Endothelial cell of umbilical vein (primary cell): ENCODE results near the gene HSFX2. TPM values are rescaled to one million over a fixed set of nuclear protein-coding genes. Genes with fewer than 3 reads are reported as not detected.

Source experiments
- BruUV-seq: library from RNA; stranded (reverse); fragments of 400-500 nt; replicated peaks from 2 replicates; lab custom pipeline; 2021; lab: Mats Ljungman, UMichigan
- CTCF ChIA-PET: fragments of 300-600, 350-600 bp; sonication (Branson Sonifier 250); formaldehyde crosslinking; loops from one replicate; lab custom pipeline; 2021; ENCODE audit warnings: antibody characterized with exemption, inconsistent platforms; lab: Charles Lee
- POLR2A ChIA-PET: fragments of 300-600, 350-600 bp; sonication (Branson Sonifier 250); formaldehyde crosslinking; loops from one replicate; lab custom pipeline; 2021; ENCODE audit warnings: antibody characterized with exemption, inconsistent platforms; lab: Charles Lee
- DNase-seq: peaks from one replicate; pipeline ENCODE4 v3.0.0-alpha.2; 2011; ENCODE audit warnings: low read depth, low spot score
- FAIRE-seq: peaks from 2 replicates; lab custom pipeline; 2011; peaks lifted over from hg19 to GRCh38; lab: Jason Lieb, UNC
- H2AFZ ChIP-seq: 2 replicates; pipeline ENCODE4 v1.6.0; 2012; ENCODE audit warnings: low read depth, low read length, control low read depth, inconsistent platforms
- H3K27ac ChIP-seq: 2 replicates; pipeline ENCODE4 v1.5.1; 2011; ENCODE audit warnings: low read depth, mild to moderate bottlenecking, control low read depth, low read length, moderate library complexity; ENCODE audit not compliant: insufficient read depth
- H3K27me3 ChIP-seq, 2 experiments: 2 replicates each; pipeline versions ENCODE4 v1.6.0 to v1.6.1; 2011; ENCODE audit warnings: low read length in 2 of 2, mixed read lengths in 1 of 2; ENCODE audit not compliant: control insufficient read depth in 2 of 2, insufficient read depth in 2 of 2
- H3K36me3 ChIP-seq, 2 experiments: 2 replicates in 1 of 2; 3 replicates in 1 of 2; pipeline ENCODE4 v1.5.1; 2011; ENCODE audit warnings: low read length in 2 of 2, mild to moderate bottlenecking in 1 of 2, moderate library complexity in 1 of 2; ENCODE audit not compliant: control insufficient read depth in 2 of 2, insufficient read depth in 2 of 2; ENCODE audit errors: extremely low read depth in 1 of 2
- H3K4me1 ChIP-seq: 3 replicates; pipeline ENCODE4 v1.5.1; 2011; ENCODE audit warnings: mild to moderate bottlenecking, low read length; ENCODE audit not compliant: control insufficient read depth, insufficient read depth; ENCODE audit errors: extremely low read depth
- H3K4me2 ChIP-seq: 2 replicates; pipeline ENCODE4 v1.6.1; 2011; ENCODE audit warnings: low read length, control low read depth, mixed read lengths; ENCODE audit not compliant: insufficient read depth
- H3K4me3 ChIP-seq, 3 experiments: fragments of 200-600 bp in 1 of 3; sonication (generic), shearing (Covaris generic) in 1 of 3; replicated peaks in 1 of 3; 2 replicates each; pipeline ENCODE4 v1.5.1; 2011 to 2016; ENCODE audit warnings: control low read depth in 3 of 3, low read length in 3 of 3, mild to moderate bottlenecking in 2 of 3, inconsistent platforms in 1 of 3, low read depth in 1 of 3, moderate library complexity in 1 of 3; ENCODE audit not compliant: insufficient read depth in 1 of 3
- H3K79me2 ChIP-seq: 2 replicates; pipeline ENCODE4 v1.6.0; 2012; ENCODE audit warnings: low read length, inconsistent platforms; ENCODE audit not compliant: control insufficient read depth, insufficient read depth
- H3K9ac ChIP-seq: replicated peaks from 2 replicates; pipeline ENCODE3; 2011; ENCODE audit warnings: low read length, control low read depth; ENCODE audit not compliant: insufficient read depth; ENCODE audit errors: extremely low read depth
- H3K9me1 ChIP-seq: replicated peaks from 3 replicates; pipeline ENCODE4 v1.6.0; 2011; ENCODE audit warnings: mild to moderate bottlenecking, low read length; ENCODE audit not compliant: control insufficient read depth, insufficient read depth; ENCODE audit errors: extremely low read depth
- H3K9me3 ChIP-seq: replicated peaks from 2 replicates; pipeline ENCODE4 v1.5.1; 2012; ENCODE audit warnings: low read length, inconsistent platforms; ENCODE audit not compliant: control insufficient read depth, insufficient read depth
- H4K20me1 ChIP-seq: replicated peaks from 2 replicates; pipeline ENCODE3; 2011; ENCODE audit warnings: mild to moderate bottlenecking, low read length; ENCODE audit not compliant: control insufficient read depth, insufficient read depth; ENCODE audit errors: extremely low read depth
- EZH2 ChIP-seq: IDR thresholded peaks from 2 replicates; pipeline ENCODE4 v1.6.1; 2012; ENCODE audit warnings: borderline replicate concordance, low read depth, mild to moderate bottlenecking, moderate library complexity, low read length, inconsistent platforms; ENCODE audit not compliant: severe bottlenecking
- FOS ChIP-seq: IDR thresholded peaks from 2 replicates; pipeline ENCODE4 v1.6.1; 2011; ENCODE audit warnings: mild to moderate bottlenecking, low read length, moderate library complexity, borderline replicate concordance; ENCODE audit not compliant: insufficient read depth
- GATA2 ChIP-seq: IDR thresholded peaks from 2 replicates; pipeline ENCODE4 v1.7.0; 2011; ENCODE audit warnings: low read depth, mild to moderate bottlenecking, moderate library complexity, mixed read lengths, low read length; ENCODE audit not compliant: insufficient read length, insufficient read depth
- MYC ChIP-seq: IDR thresholded peaks from one replicate; pipeline ENCODE4 v1.6.1; 2011; ENCODE audit warnings: mild to moderate bottlenecking, low read depth, low read length
- POLR2A ChIP-seq: IDR thresholded peaks from 2 replicates; pipeline ENCODE4 v1.6.1; 2012; ENCODE audit warnings: low read depth, mild to moderate bottlenecking, control low read depth, low read length
- POLR2AphosphoS5 ChIP-seq: IDR thresholded peaks from 2 replicates; pipeline ENCODE4 v1.6.1; 2012; ENCODE audit warnings: low read depth, mild to moderate bottlenecking, control low read depth, low read length, moderate library complexity; ENCODE audit not compliant: insufficient read depth
- dilution Hi-C: fragments of 300-500 bp; cut with MboI; formaldehyde crosslinking; loops from one replicate; pipeline ENCODE4 v1.15.0; 2019; ENCODE audit warnings: low sequenced_read_pairs; ENCODE audit not compliant: extremely low pct_ligation_motif_present
- intact Hi-C: fragments of 100-400 bp; cut with micrococcal nuclease; formaldehyde crosslinking; loops from one replicate; pipeline ENCODE4 v1.10.0; 2022
- polyA plus RNA-seq, 4 experiments: library from polyadenylated mRNA; depleted of rRNA in 3 of 4; stranded (reverse) in 3 of 4; unstranded in 1 of 4; fragments of >200 nt; gene quantifications; 2 replicates each; pipeline versions ENCODE4 v1.2.1 to v1.2.3, GENCODE V29; 2011 to 2012; ENCODE audit warnings: missing spikeins in 1 of 4
- total RNA-seq: library from RNA; stranded (reverse); gene quantifications from 2 replicates; pipeline ENCODE4 v1.2.3, GENCODE V29; 2021
- TF ChIP-seq, protein P1 (sequence below), 2 donors: IDR thresholded peaks; 1 replicate in 1 of 2; 2 replicates in 1 of 2; pipeline ENCODE4 v1.5.1; 2011; ENCODE audit warnings: low read length in 2 of 2, mild to moderate bottlenecking in 2 of 2, moderate library complexity in 2 of 2, control low read depth in 1 of 2, inconsistent platforms in 1 of 2, low read depth in 1 of 2; ENCODE audit not compliant: insufficient read depth in 1 of 2; ENCODE audit errors: extremely low read depth in 1 of 2
- TF ChIP-seq, protein P2 (sequence below): IDR thresholded peaks from 2 replicates; pipeline ENCODE4 v1.6.1; 2011; ENCODE audit not compliant: insufficient read depth, insufficient read length

The HSFX2 gene
- total and polyA plus RNA-seq, 2 donors (not counting 3 experiments of a cell fraction or from before 2014, with no cell fraction given), result 0.11 TPM; not detected in 1

- Histone ChIP-seq H3K4me2 (no peak overlapping the region), H3K9me1 (no peaks in the 10 kb centered on the region), H3K4me3 (no peak overlapping the region), H3K27me3 (peaks cover 4 to 5% of the 10 kb centered on the region in 2 experiments), H3K9ac (no peak overlapping the region), H2AFZ (no peak overlapping the region), H3K27ac (no peak overlapping the region), H4K20me1 (no peaks in the 10 kb centered on the region), H3K4me1 (no peaks in the 10 kb centered on the region), H3K79me2 (peaks cover 9% of the 10 kb centered on the region), H3K9me3 (no peaks in the 10 kb centered on the region), H3K36me3 (no peaks in the 10 kb centered on the region)
- intact Hi-C loops, result no loop called here
- POLR2A ChIA-PET, result no interaction called here
- CTCF ChIA-PET, result no interaction called here
- DNase-seq (no peak), FAIRE-seq (no peak)
- BruUV-seq, result no TSS peak
- dilution Hi-C loops, result no loop called here
- TF ChIP-seq POLR2AphosphoS5, result no peak
- TF ChIP-seq MYC, result no peak
- TF ChIP-seq, protein P1, sequence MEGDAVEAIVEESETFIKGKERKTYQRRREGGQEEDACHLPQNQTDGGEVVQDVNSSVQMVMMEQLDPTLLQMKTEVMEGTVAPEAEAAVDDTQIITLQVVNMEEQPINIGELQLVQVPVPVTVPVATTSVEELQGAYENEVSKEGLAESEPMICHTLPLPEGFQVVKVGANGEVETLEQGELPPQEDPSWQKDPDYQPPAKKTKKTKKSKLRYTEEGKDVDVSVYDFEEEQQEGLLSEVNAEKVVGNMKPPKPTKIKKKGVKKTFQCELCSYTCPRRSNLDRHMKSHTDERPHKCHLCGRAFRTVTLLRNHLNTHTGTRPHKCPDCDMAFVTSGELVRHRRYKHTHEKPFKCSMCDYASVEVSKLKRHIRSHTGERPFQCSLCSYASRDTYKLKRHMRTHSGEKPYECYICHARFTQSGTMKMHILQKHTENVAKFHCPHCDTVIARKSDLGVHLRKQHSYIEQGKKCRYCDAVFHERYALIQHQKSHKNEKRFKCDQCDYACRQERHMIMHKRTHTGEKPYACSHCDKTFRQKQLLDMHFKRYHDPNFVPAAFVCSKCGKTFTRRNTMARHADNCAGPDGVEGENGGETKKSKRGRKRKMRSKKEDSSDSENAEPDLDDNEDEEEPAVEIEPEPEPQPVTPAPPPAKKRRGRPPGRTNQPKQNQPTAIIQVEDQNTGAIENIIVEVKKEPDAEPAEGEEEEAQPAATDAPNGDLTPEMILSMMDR (IDR thresholded peaks at IDR 0.05; ENCODE audit: extremely low read depth in 1 of 2, insufficient read depth in 1 of 2, low read depth in 1 of 2, low read length in 2 of 2), result no peak
- TF ChIP-seq GATA2, result no peak
- TF ChIP-seq POLR2A, result no peak
- TF ChIP-seq, protein P2, sequence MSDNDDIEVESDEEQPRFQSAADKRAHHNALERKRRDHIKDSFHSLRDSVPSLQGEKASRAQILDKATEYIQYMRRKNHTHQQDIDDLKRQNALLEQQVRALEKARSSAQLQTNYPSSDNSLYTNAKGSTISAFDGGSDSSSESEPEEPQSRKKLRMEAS, result no peak
- TF ChIP-seq FOS, result no peak
- TF ChIP-seq EZH2, result no peak
These were observed 33.7 kb upstream of the HSFX2 start for GRCh38 chrX:149628768-149629167.
